HepG2 (cell line): Measurements from ENCODE around the gene IWS1. TPM values are rescaled to one million over a fixed set of nuclear protein-coding genes. Genes with fewer than 3 reads are reported as not detected.

Experiments used
- CREB1 ChIP-seq, 2 experiments: fragments of 450-650 bp in 1 of 2; IDR thresholded peaks; 2 replicates each; pipeline ENCODE4 v1.6.1; 2016 to 2017; ENCODE audit warnings: control low read depth in 1 of 2, mild to moderate bottlenecking in 1 of 2, missing compliant biosample characterization in 1 of 2, missing genetic modification characterization in 1 of 2
- DZIP1 ChIP-seq: sonication (generic); formaldehyde crosslinking; IDR thresholded peaks from 2 replicates; pipeline ENCODE4 v1.5.0; 2020; ENCODE audit warnings: mild to moderate bottlenecking, missing genetic modification reagents
- EEA1 ChIP-seq: sonication (generic); formaldehyde crosslinking; IDR thresholded peaks from 2 replicates; pipeline ENCODE4 v1.5.1; 2020; ENCODE audit warnings: mild to moderate bottlenecking, missing genetic modification reagents, borderline replicate concordance
- HNRNPK ChIP-seq: fragments of 200-400 bp; formaldehyde crosslinking; IDR thresholded peaks from 2 replicates; pipeline ENCODE4 v1.6.1; 2018; ENCODE audit warnings: low read length, low read depth, moderate library complexity, mild to moderate bottlenecking; ENCODE audit not compliant: poor library complexity, severe bottlenecking
- RBAK ChIP-seq: sonication (generic); formaldehyde crosslinking; IDR thresholded peaks from 2 replicates; pipeline ENCODE4 v1.5.1; 2020; ENCODE audit warnings: mild to moderate bottlenecking, missing genetic modification reagents
- SMC3 ChIP-seq: IDR thresholded peaks from 2 replicates; pipeline ENCODE4 v1.6.1; 2011; ENCODE audit warnings: low read length, improper control_type of control experiment
- SRSF1 ChIP-seq: fragments of 200-400 bp; formaldehyde crosslinking; optimal IDR thresholded peaks from 2 replicates; pipeline ENCODE3; 2017; ENCODE audit warnings: mild to moderate bottlenecking, low read depth, low read length, moderate library complexity
- STAT5B ChIP-seq: sonication (generic); formaldehyde crosslinking; IDR thresholded peaks from 2 replicates; pipeline ENCODE4 v1.4.0; 2020; ENCODE audit warnings: missing genetic modification reagents
- TCF7 ChIP-seq: sonication (generic); IDR thresholded peaks from 2 replicates; pipeline ENCODE4 v1.6.1; 2016; ENCODE audit warnings: antibody characterized with exemption, low read depth
- ZBTB10 ChIP-seq: sonication (generic); formaldehyde crosslinking; IDR thresholded peaks from 2 replicates; pipeline ENCODE4 v1.4.0; 2020; ENCODE audit warnings: missing genetic modification reagents, borderline replicate concordance
- ZFP62 ChIP-seq: sonication (generic); formaldehyde crosslinking; IDR thresholded peaks from 2 replicates; pipeline ENCODE4 v1.4.0; 2020; ENCODE audit warnings: missing genetic modification reagents
- ZNF253 ChIP-seq: sonication (generic); formaldehyde crosslinking; IDR thresholded peaks from 2 replicates; pipeline ENCODE4 v1.8.0; 2022; ENCODE audit warnings: mild to moderate bottlenecking, missing genetic modification reagents, borderline replicate concordance
- ZNF335 ChIP-seq: sonication (generic); formaldehyde crosslinking; IDR thresholded peaks from 2 replicates; pipeline ENCODE4 v1.4.0; 2020; ENCODE audit warnings: missing genetic modification reagents
- ZNF720 ChIP-seq: sonication (generic); formaldehyde crosslinking; IDR thresholded peaks from 2 replicates; pipeline ENCODE4 v1.4.0; 2020; ENCODE audit warnings: missing genetic modification reagents
- ZNF788 ChIP-seq: sonication (generic); formaldehyde crosslinking; IDR thresholded peaks from 2 replicates; pipeline ENCODE4 v1.5.0; 2020; ENCODE audit warnings: mild to moderate bottlenecking, missing genetic modification reagents, borderline replicate concordance
- polyA plus RNA-seq, 8 experiments: library from polyadenylated mRNA; depleted of rRNA in 3 of 8; stranded (reverse) in 7 of 8; unstranded in 1 of 8; fragments of >200 nt; fragmentation: Illumina TruSeq in 4 of 8; extraction: Trizol in 4 of 8; gene quantifications; 2 replicates each; pipeline versions ENCODE4 v1.2.1 to v1.2.3, GENCODE V29; 2011 to 2016; ENCODE audit warnings: low read depth in 4 of 8, missing spikeins in 1 of 8, mixed read lengths in 1 of 8; ENCODE audit not compliant: insufficient read depth in 1 of 8
- total RNA-seq, 5 experiments: library from RNA; depleted of rRNA; stranded (reverse); fragments of >200 nt; fragmentation: Illumina TruSeq; extraction: Trizol; gene quantifications; 2 replicates each; pipeline ENCODE4 v1.2.3, GENCODE V29; 2016; ENCODE audit warnings: low read depth in 1 of 5
- TF ChIP-seq, protein P1 (sequence below): sonication (generic); formaldehyde crosslinking; IDR thresholded peaks from 2 replicates; pipeline ENCODE4 v1.4.0; 2020; ENCODE audit warnings: missing genetic modification reagents
- TF ChIP-seq, protein P2 (sequence below): sonication (generic); formaldehyde crosslinking; IDR thresholded peaks from 2 replicates; pipeline ENCODE4 v1.8.0; 2022; ENCODE audit warnings: missing genetic modification reagents, low read depth, mild to moderate bottlenecking, borderline replicate concordance
- TF ChIP-seq, protein P3 (sequence below): sonication (generic); formaldehyde crosslinking; IDR thresholded peaks from 2 replicates; pipeline ENCODE4 v1.9.0; 2021; ENCODE audit warnings: missing genetic modification reagents, borderline replicate concordance

The IWS1 gene
- total and polyA plus RNA-seq, 2 of the 13 experiments (the other 11 are each of a cell fraction or from before 2014, with no cell fraction given) = 28.9 to 62.3 TPM

- TF ChIP-seq DZIP1 (no peak), ZBTB10 (CRISPR knock-in tag) (peak; percentile 63; the same call in 1 of the 2 replicates), TCF7 (no peak), ZFP62 (no peak), CREB1 (IDR thresholded peaks at IDR 0.05) (no peak), CREB1 (CRISPR knock-in tag; IDR thresholded peaks at IDR 0.05) (peak; percentile 73), ZNF720 (no peak), ZNF788 (peak; percentile 93; the same call in 1 of the 2 replicates), SMC3 (peak; percentile 68), ZNF335 (CRISPR knock-in tag) (peak; percentile 77), RBAK (CRISPR knock-in tag) (no peak), SRSF1 (peak; percentile 63), HNRNPK (no peak), ZNF253 (CRISPR knock-in tag) (no peak), STAT5B (CRISPR knock-in tag) (no peak), EEA1 (CRISPR knock-in tag) (no peak)
- TF ChIP-seq, protein P1, sequence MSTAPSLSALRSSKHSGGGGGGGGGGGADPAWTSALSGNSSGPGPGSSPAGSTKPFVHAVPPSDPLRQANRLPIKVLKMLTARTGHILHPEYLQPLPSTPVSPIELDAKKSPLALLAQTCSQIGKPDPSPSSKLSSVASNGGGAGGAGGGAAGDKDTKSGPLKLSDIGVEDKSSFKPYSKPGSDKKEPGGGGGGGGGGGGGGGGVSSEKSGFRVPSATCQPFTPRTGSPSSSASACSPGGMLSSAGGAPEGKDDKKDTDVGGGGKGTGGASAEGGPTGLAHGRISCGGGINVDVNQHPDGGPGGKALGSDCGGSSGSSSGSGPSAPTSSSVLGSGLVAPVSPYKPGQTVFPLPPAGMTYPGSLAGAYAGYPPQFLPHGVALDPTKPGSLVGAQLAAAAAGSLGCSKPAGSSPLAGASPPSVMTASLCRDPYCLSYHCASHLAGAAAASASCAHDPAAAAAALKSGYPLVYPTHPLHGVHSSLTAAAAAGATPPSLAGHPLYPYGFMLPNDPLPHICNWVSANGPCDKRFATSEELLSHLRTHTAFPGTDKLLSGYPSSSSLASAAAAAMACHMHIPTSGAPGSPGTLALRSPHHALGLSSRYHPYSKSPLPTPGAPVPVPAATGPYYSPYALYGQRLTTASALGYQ = peak; percentile 84
- TF ChIP-seq, protein P2, sequence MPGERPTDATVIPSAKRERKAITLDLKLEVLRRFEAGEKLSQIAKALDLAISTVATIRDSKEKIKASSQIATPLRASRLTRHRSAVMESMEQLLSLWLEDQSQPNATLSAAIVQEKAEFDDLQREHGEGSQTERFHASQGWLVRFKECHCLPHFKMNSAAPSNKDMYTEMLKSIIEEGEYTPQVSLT (CRISPR knock-in tag) = peak; percentile 89; the same call in 1 of the 2 replicates
- TF ChIP-seq, protein P3, sequence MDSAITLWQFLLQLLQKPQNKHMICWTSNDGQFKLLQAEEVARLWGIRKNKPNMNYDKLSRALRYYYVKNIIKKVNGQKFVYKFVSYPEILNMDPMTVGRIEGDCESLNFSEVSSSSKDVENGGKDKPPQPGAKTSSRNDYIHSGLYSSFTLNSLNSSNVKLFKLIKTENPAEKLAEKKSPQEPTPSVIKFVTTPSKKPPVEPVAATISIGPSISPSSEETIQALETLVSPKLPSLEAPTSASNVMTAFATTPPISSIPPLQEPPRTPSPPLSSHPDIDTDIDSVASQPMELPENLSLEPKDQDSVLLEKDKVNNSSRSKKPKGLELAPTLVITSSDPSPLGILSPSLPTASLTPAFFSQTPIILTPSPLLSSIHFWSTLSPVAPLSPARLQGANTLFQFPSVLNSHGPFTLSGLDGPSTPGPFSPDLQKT (CRISPR knock-in tag) = no peak
Observed at GRCh38 chr2:127437781-127438726, 88.2 kb downstream of the IWS1 start (continued).
